DLD1 (cell line): ENCODE measurements around the gene SLC66A3.

Source experiments
- in situ Hi-C: cut with HindIII; loops from 2 replicates; pipeline ENCODE4 v1.10.0; 2017; ENCODE audit warnings: low sequenced_read_pairs

SLC66A3 gene

DNA sequence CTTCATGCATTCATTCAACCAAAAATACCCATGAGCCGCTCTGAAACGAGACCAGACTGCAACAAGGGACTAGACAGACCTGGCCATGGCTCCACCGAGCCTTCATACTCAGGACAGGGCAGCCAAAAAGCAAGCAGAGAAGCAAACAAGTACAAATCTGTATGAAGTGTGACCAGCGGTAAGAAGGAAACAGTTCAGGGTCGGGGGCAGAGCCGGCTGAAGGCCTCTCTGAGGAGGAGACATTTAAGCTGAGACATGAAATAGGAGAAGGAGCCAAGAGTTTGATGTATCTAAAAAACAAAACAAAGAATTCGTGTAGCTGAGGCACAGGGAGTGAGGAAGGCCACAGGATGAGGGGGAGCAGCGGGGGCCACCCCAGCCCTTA, 21.3 kb upstream of the SLC66A3 start:
- in situ Hi-C loops: loop anchor here (5.0 kb wide), 1 partner anchor 312 kb away; no protein-coding TSS in a partner anchor

DNA sequence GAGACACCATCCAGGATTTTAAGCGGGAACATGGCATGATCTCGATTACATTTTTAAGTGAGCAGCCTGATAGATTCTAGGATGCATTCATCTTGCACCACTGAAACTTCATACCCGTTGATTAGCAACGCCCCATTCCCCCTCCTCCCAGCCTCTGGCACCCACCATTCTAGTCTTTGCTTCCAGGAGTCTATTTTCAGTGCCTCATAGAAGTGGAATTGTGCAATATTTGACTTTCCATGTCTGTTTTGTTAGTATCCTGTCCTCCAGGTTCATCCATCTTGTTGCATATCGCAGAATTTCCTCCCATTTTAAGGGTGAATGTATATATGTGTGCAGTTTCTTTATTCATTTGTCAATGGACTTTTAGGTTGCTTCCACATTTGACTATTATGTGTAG, 20.9 kb upstream of the SLC66A3 start:
- in situ Hi-C loops: loop anchor here (5.0 kb wide), 1 partner anchor 312 kb away; no protein-coding TSS in a partner anchor

DNA sequence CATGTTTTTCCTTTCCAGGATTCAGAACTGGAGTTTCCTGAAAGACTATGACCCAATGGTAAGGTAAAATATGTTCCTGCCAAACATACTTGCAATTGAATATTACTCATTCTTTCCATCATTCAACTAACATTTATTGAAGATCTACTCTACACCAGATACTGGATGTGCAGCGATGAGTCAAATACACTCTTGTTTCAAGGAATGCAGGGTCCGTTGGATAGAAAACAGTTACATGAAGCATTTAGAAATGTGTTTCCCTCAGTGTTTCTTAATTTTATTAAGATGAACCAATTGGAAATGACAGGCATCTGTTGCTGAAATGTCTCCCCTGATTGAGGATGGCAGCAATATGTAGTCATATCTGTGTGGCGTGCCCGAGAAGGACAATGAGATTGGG, 14.8 kb upstream of the SLC66A3 start:
- in situ Hi-C loops: no loop called here

DNA sequence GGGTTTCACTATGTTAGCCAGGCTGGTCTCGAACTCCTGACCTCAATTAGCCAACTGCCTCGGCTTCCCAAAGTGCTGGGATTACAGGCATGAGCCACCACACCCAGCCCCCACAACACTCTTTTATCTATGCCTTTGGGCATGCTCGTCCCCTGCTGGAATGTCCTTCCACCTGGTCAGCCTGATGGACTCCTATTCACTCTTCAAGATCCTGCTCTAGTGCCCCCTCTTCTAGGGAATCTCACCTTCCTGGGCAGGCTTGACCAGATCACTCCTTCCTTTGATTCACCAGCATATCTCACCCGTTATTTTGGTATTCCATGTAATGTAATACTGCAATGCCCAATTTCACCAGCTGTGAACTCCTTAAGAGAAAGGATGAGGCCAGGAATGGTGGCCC, 13.9 kb upstream of the SLC66A3 start:
- in situ Hi-C loops: no loop called here

DNA sequence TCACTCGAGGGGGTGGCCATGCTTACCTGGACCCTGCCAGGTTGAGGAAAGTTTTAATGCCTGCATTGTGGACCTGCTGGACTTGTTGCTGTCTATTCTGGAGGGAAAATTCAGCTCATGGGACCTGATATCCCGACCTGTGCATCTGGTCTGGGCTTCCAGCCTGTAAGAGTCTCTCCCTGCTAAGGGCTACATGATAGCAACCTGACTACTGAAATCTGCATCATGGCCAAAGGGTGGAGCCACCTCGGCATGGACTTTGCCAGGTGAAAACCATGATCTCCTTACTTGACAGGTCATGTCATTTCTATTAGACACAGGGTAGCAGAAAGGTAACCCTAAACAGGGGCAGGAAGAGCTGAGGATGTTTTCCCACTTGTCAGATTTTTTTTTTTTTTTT, 12.9 kb upstream of the SLC66A3 start:
- in situ Hi-C loops: no loop called here

DNA sequence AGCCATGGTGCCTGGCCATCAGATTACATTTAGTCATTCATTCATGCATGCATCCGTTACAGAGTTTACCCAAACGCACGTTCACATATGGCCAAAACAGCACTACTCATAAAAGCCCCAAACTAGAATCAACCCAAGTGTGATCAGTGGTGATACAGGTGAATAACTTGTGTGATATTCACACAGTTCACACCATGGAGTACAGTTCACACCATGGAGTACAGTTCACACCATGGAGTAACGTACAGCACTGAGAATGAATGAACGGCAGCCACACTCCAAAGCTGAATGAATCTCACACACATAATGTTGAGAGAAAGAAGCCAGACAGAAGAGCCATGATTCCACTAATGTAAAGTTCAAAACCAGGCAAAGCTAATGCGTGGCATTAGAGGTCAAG, 12.3 kb upstream of the SLC66A3 start:
- in situ Hi-C loops: no loop called here

DNA sequence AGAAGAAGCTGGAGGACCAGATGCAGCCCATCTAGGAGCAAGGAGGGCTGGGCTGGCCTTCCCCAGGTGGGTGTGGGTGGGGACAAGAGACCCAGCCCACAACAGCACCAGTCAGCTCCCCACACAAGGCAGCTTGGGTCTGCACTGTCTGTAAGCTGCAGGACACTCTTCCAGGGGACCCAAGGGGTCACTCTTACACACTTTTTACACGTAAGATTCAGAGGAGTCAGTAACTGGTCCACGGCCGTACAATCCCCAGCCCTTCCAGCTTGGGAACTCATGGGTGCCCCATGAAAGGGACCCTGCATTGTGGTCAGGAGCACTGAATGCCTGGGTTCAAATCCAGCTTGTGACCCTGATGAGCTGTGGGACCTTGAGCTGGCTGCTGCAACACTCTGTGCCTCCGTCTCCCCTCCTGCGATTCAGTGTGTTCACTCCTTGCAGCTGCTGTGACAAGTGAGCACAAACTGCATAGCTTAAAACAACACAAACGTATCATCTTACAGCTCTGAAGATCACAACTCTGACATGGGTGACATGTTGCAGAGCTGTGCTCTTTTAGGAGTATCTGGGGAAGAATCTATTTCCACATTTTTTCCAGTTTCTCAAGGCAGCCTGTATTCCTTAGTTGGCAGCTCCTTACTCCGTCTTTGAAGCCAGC, 11.1 kb upstream of the SLC66A3 start:
- in situ Hi-C loops: no loop called here

DNA sequence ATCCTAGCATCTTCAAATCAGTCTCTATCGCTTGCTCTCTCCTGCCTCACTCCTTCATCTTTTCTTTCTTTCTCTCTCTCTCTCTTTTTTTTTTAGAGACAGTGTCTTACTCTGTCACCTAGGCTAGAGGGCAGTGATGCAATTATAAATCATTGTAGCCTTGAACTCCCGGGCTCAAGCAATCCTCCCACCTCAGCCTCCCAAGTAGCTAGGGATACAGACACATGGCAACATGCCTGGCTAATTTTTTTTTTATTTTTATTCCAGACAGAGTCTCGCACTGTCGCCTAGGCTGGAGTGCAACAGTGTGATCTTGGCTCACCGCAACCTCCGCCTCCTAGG, 10.6 kb upstream of the SLC66A3 start:
- in situ Hi-C loops: no loop called here

DNA sequence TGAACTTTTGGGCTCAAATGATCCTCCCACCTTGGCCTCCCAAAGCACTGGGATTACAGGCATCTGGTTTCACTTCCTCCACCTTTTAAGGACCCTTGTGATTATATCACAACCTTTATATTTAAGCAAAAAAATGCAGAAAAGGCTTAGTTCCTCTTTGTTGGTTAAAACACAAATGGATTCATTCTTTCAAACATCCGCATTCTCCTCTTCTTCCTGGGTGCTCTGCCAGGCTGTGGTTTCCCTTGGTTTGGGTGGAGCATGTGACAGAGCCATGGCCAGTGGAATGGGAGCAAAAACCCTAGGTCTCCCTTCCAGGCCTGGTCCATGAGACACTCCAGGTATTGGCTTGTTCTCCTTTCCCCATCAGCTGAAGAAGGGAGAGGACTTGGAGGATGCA, 9.9 kb upstream of the SLC66A3 start:
- in situ Hi-C loops: no loop called here

DNA sequence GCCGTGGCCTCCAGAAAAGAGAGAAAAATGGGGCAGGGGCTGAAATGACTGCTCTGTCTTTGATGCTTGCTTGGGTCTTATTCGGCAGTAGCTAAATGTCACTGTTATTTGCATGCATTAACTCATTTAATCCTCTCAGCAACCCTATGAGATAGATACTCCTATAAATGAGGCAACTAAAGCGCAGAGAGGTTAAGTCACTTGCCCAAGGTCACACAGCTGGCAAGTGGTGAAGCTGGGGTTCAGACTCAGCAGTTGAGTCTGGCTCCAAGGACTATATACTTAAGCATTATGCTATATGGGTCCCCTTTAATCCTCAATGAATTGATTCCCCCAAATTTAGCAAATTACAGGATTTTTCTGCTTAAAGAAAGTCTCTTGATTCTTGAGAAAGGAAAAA, 9.2 kb upstream of the SLC66A3 start:
- in situ Hi-C loops: no loop called here

DNA sequence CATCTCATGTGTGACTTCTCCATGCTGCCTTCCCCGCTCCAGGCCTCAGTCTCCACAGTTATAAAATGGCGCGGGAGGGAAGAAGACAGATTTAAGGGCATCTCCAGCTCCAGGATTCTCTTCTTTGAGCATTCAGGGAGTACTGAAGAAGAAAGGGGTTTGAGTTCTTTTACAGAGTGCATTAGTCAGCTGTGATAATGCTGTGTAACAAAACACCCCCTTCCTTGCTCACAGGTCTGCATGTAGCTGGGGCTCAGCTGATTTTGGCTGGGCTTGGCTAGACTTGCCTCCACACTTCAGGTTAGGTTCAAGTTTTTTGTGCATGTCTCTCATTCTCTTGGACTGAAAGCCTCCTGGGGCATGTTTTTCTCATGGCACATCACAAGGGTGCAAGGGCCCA, 8.0 kb upstream of the SLC66A3 start:
- in situ Hi-C loops: no loop called here

DNA sequence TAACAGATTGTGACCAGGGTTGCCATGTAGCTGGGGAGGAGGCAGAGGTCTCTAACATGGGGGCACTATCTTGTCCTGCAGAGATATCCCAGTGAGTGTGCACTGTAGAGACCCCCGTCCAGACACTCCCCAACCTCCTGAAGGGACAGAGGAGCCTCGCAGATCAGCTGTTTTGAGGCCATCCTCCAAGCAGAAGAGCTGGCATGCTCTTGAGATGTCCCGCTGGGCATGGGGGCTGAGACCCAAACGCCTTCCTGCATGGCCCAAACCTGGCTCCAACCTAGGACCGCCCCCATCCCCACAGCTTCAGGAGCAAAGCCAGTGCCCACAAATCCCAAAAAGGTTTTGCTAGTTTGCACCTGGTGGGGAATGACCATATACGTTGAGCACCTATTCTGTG, 2.7 kb upstream of the SLC66A3 start:
- in situ Hi-C loops: no loop called here

DNA sequence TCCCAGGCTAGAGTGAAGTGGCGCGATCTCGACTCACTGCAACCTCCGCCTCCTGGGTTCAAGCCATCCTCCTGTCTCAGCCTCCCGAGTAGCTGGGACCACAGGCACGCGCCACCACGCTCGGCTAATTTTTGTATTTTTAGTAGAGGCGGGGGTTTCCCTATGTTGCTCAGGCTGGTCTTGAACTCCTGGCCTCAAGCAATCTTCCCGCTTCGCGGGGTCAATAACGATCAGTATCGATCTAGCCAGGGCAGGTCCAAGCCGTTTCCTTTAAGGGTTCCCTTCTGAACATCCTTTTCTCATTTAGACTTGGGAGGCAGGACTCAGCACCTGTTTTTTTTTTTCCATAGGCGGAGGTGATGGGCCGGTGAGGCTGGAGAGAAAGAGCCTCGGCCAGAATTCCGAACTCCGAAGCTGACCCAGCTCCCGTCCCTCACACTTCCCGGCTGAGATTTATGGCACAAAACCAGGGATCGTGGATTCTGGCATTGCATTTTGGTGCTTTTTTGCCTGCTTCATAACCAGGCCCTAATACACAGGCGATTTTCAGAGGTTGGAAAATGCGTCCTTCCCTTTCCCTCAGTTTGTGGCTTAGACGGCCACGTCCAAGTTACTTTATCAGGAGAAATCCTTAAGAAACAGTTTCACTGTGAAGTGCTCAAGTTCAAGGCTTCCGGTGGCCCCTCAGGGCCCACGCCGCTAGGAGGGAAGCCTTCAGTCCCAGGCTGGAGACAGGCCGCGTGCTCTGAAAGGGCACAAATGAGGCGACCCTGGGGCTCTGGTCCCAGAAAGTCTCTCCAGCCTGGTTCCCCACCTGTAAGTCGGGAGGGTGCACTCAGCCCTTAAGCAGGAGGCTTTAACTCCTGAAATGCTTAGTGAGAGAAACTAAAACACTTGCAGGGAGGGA, 998 bp upstream of the SLC66A3 start:
- in situ Hi-C loops: no loop called here

DNA sequence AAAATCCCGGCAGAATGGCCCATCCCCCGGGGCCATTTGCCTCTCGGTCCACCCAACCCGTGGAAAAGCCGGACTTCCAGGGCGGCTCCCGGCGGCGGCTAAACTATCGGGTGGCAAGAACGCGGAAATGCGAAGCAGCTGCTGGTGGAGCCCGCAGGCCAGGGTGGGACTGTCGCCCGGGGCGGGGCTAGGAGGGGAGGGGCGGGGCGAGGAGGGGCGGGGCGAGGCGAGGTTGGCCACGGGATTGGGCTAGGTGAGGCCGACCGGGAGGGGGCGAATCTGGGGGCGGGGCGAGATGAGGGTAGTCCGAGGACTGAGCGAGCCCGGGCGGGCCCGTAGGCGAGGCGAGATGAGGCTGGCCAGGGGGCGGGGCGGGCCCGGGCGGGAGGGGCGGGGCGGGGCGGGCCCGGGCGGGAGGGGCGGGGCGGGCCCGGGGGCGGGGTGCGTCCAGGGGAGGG, 315 bp upstream of the SLC66A3 start:
- in situ Hi-C loops: no loop called here

DNA sequence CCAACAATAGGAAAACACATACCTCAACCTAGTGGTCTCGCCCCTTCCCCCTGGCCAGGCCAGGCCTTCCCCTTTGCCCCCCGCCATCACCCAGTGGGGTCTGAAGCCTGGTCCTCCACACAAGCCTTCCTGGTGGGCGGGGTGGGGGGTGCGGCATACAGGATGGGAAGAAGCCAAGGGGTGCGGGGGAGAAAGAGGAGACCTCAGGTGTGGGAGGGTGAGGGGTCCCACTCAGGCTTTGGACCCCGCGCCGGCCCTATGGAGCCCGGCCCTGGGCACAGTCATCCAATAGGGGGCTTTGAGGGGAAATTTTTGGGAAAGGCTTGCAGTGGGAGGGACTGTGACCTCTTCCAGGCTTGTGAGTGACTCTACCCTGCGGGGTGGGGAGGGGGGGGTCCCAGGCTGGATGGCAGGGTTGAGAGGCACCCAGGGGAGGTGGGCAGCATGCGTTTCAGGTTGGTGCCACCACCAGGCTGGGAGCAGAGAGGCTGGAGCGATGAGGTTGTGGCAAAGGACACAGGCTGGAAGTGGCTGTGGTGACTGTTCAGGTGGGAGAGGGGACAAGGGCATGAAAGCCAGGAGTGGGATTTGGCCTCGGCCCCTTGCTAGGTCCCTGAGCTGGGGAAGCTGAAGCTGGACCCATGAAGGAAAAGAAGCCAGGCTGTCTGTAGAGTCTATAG, 1.3 kb downstream of the SLC66A3 start:
- in situ Hi-C loops: no loop called here

DNA sequence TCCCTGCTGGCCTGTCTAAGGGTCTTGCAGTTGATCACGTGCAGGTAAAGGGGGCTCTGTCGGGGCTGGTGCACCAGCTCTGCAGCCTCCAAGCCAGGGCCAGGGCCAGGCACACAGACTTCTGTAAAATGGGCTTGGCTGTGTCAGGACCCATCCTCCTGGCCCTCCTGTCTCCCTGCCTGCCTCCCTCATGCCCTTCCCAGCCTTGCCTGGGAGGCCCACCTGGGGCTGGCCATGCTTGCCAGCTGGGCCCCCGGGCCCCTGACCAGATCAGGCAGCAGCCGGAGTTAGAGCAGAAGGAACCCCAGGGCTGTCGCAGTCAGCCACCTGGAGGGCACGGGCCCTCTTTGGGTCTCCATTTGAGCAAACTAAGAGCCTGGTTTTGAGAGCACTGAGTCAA, 2.0 kb downstream of the SLC66A3 start:
- in situ Hi-C loops: no loop called here

DNA sequence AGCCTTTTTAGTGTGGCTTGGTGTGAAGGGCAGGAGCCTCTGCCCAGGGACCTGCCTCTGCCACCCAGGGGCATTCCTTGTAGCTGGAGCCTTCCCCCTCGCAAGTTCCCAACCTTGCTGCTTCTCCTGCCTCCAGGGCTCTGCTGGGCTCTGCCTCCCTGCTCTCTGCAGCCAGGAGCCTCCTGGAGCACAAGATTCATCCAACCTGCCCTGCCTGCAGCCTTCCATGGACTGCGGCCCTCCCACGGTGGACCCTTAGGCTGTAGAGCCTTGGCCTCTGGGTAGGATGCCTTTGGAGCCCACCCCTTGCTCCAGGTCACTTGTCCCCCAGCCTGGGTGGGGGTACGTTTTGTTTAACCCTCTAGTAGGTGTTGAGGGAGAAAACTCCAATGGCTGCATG, 2.5 kb downstream of the SLC66A3 start:
- in situ Hi-C loops: no loop called here

DNA sequence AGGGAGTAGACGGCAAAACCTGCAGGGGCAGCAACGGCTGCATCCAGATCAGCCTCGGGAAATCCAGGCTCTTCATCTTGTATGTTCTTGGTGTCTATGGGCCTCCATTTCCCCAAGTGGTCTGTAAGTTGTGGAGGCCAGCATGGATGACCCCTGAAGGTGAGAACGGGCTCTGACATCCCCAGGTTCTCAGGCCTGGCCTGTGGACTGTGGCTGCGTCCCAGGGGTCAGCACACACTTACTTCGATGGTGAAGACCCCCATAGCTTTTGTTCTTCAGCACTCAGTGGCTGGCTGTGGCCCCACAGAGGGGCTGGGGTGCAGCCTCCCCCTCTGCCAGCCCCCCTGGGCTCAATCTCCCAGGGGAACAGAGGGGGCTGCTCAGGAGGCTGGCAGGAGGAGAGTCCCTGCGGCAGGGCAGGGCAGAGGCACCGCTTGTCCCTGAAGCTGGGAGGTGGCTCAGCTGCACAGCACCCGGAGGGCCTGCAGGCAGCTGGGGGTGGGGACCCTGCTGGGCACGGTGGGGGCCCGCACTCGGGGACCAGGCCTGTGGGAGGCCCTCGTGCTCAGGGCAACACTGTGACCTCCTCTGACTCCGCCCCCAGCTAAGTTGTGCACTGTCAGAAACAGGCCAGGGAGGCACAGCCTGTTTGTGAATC, 3.8 kb downstream of the SLC66A3 start:
- in situ Hi-C loops: no loop called here

DNA sequence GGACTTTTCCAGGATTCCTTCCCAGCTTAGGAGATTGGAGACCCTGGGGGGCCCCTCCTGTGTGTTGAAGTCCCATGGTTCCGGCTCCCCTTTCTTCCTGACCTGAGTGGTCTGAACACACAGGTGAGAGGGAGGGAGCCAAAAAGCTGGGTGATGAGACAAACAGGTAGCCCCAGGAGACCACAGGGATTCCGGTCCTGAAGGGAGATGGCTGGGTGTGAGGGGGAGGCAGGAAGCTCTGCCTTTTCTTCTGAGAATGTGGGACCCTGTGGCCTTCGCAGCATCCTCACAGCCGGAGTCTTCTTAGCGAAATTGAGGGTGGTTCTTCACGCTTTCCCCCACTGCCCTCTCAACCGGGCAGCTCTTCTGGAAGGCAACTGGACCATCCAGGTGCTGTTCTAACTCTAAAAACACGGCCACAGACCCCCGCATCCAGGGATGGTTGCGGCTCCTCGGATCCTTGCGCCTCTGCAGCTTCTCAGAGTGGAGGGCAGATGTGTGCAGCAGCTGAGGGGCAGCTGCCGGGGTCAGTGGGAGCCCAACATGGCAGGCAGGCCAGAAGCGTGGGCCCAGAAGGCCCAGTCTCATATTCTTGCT, 4.4 kb downstream of the SLC66A3 start:
- in situ Hi-C loops: no loop called here

DNA sequence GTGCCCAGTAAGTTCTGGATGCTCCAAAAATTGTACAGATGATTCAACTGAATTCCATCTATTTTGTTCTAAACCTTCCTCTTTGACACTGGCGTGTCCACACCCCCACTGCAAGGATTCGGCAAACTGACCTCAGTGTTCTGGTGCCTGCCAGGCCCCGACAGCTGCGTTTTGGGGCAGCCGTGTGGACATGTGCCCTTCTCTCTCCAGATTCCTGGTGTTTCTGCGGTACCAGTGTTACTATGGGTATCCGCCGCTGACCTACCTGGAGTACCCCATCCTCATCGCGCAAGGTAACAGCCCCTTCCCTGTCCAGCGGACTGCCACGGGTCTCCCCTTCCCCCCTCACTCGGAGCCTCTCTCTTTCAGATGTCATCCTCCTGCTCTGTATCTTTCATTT, 5.0 kb downstream of the SLC66A3 start:
- in situ Hi-C loops: no loop called here
